HG03060 (cell line): ENCODE results near the gene BPIFB2.
"Not testable (repeated sequence)": the region's sequence is repeated elsewhere in the genome, so short reads cannot be mapped to it uniquely, and the experiment has no call there.

Source experiments
- ATAC-seq: cut with Tn5 transposase; IDR thresholded peaks from one replicate; pipeline ENCODE4 v1.9.1; 2021; ENCODE audit warnings: low read depth, moderate number of reproducible peaks; ENCODE audit not compliant: unreplicated experiment

Gene BPIFB2

DNA sequence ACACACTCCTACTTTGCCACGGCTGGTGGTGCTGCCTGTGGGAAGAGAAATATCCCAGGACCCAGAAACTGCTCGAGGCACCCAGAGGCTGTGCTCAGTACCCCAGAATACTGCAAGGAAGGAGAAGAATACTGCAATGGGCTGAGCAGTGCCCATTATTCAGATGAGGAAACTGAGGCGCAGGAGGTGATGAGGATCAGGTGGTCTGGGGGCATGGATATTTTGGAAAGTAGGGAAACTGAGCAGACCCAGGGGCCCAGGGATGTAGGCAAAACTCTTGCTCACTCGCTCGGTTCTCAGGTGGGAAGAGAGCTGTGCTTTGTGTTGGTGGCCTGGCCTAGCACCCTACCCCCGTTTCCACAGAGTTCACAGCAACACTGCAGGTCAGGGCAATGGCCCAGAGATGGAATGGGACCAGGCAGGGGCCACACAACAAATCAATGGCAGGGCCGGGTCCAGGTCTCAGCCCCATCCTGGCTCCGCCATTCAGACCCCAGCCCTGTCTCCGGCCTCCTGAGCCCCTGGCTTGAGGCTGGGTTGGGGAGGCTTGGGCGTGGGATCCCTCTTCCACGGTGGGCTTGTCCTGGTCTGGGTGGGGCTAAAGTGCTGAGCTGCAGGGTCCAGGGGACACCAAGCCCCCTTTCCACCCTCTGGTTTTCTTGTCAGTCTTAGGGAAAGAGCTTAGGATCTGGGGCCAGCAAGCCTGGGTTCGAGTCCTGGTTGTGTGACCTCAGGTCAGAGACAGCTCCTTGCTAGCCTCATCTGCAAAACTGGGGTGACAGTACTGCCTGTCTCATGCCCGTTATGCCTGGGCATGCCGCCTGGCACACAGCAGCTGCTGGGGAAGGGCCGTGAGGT, 37.2 kb upstream of the BPIFB2 start:
- no peak for ATAC-seq

DNA sequence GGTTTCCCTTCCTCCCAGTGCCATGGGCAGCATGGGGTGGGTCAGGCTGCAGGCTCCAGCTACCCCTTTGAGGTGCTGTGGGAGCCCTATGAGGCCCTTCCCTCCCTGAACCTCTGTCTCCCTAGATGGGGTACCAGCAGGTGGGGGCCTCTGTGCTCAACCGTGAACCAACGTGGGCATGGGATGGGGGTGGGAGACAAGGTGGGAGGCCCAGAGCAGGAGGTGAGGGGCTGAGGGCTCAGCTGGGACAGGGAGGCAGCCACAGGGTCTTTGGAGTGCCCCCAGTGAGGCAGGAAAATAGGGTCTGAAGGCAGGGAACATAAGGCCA, 36.6 kb upstream of the BPIFB2 start:
- ATAC-seq, result no peak

DNA sequence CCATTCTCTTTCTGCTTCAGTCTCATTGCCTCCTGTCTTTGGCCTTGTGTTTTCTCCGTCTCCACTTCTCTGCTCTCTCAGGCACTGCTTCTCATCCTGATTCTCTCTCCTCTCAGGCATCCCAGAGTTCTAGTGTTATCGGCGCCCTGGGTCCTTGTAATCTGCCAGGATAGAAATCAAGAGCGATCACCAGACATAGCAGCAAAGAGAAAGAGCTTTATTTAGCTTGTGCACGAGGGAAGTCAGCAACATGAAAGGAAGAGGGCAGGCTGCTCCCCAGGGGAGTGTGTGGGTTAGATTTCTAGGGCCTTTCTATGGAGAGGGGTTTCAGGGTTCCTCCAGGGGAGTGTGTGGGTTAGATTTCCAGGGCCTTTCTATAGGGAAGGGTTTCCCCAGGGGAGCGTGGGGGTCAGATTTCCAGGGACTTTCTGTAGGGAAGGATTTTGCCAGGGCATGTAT, 35.8 kb upstream of the BPIFB2 start:
- ATAC-seq, result no peak

DNA sequence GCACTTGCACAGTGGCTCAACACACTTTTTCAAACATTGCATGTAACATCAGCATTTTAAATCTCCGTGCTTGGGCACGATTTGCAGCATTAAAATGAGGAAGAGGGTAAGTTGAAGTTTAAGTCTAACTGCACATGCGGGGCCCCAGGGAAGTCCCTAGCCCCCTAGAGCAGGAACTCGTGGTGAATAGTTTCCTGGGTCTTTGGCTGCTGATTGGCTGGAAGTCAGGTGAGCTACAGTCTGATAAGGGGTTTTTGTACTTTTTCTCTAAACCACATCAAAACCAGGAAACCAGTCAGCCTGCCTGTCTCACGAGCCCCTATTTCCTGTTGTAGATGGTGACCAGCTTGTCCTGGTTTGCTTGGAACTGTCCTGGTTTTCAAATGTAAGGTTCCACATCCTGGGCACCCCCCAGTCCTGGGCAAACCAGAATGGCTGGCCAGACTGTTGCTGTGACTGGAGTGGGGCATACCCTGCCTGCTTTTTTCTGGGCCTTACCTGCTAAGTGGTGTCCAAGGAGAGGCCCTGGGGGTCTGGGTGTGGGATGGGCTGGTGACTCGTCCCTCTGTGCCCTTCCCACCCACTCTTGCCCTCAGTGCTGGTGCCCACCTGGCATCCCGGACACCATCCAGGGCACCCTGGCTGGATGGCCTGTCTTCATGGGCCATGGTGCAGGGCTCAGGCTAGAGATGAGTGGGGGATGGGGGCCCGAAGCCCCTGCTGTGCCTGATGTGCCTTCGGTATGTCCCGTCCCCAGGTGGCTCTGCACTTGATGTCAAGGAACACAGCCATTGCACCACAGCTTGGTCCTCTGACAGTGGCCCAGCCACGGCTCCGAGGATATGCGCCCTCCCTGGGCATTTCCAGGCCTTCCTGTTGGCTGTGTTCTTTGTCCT, 35.1 kb upstream of the BPIFB2 start:
- peak; percentile 58 for ATAC-seq

DNA sequence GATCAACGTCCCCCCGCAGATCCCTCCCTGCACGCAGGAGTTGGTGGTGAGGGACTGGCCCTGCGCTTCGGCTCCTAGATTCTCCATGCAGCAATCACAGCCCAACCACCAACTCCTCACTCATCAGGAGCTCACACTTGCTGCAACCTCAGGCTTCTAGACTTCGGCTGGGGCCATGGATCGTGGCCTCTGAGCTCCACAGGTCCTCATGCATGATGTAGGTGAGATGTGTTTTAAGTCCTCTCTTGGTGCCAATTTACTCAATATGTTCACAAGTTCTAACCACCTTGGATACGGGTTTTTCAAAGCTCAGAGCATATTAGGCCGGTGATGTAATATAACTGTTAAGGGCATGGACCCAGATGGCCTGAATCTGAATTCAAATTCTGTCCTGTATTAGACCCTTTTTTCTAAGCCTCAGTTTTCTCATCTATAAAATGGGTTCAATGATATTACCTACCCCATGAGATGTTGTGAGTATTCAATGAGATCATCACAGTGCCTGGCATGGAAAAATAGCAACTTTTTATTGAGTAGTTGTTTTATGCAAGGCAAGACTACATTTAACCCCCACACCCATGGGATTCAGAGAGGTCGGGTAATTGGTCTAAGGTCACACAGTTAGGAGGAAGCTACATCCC, 34.3 kb upstream of the BPIFB2 start:
- ATAC-seq, result no peak

DNA sequence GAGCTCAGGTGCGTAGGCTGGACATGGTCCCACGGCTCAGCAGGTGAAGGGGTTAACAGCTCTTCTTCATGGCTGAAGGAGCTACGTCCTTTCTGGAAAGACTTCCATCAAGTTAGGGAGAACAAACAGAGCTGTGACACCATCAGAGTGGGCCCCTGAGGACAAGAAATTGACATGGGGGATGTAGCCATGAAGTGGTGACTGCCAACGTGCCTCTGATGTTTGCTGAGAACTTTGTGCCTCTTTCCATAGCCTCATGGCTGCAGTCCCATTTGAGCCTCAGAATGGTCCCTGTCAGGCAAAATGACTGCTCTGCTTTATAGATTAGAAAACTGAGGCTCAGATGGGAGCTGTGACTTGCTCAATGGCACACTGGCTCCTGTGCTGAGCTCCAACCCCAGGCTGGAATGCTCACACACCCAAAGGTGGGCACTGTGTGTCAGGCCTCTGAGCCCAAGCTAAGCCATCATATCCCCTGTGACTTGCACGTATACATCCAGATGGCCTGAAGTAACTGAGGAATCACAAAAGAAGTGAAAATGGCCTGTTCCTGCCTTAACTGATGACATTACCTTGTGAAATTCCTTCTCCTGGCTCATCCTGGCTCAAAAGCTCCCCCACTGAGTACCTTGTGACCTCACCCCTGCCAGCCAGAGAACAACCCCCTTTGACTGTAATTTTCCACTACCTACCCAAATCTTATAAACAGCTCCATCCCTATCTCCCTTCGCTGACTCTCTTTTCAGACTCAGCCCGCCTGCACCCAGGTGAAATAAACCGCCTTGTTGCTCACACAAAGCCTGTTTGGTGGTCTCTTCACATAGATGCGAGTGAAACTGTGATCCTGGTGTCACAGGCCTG, 33.1 kb upstream of the BPIFB2 start:
- ATAC-seq, result not testable (repeated sequence)

DNA sequence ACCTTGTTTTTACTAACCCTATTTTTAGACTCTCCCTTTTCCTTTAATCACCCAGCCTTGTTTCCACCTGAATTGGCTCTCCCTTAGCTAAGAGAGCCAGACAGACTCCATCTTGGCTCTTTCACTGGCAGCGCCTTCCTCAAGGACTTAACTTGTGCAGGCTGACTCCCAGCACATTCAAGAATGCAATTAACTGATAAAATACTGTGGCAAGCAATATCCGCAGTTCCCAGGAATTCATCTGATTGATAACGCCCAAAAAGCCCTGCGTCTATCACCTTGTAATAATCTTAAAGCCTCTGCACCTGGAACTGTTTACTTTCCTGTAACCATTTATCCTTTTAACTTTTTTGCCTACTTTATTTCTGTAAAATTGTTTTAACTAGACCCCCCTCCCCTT, 32.4 kb upstream of the BPIFB2 start:
- ATAC-seq, result not testable (repeated sequence)

DNA sequence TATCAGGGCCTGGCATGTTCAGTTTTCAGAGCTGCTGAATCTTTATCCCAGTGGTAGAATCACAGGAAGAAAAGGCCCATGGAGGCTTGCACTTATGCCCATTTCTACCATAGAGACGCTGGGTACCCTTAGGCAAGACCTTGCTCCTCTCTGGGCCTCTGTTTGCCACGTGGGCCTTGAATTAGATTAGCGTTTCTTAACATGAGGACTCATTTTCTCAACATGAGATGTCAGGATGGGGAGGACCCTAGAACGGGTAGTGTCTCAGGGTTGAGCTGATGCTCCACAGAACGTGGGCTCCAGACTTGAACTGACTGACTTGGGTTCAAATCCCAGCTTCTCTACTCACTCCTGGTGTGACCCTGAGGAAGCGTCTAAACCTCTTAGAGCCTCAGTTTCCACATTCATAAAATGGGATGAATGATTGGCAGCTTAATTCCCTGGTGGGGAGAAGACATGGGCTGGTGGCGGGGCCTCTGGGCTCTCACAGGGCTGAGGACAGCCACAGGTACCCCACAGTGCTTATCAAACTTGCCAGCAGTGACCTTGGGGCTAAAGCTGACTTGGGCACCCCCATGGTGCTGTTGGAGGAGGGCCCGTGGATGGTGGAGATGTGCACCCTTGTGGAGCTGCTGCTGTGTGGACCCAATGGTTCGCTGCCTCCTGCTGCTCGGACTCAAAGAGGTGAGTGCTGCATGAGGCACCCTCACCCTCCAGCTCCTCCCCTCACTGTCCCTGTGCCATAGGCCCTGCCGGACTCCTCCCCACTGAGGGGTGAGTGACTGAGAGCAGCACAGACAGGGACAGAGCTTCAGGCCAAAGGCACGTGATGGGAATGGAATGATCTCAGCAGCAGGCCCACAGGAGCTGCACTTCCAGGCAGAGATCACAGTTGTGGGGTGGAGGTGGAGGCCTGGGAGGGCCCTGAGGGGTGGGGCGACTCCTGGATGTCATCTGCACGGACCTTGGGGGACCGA, 31.5 kb upstream of the BPIFB2 start:
- no peak for ATAC-seq

DNA sequence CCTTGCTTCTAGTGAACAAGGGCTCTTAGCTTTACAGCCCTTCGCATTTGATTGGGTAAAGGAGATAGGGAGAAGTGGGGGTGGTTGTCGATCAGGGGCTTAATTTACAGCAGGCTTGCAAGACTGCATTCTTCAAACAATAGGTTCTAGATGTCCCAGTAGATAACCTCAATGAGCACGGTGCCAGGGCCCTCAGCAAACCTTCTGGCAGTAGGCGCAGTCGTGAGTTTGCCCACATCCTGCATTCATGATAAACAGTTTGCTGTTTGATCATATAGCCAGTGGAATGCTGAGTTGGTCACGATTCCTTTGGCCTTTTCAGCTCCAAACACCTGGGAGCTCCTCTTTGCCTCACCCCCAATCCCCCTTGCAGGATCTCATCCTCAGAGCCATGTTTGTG, 30.8 kb upstream of the BPIFB2 start:
- no peak for ATAC-seq

DNA sequence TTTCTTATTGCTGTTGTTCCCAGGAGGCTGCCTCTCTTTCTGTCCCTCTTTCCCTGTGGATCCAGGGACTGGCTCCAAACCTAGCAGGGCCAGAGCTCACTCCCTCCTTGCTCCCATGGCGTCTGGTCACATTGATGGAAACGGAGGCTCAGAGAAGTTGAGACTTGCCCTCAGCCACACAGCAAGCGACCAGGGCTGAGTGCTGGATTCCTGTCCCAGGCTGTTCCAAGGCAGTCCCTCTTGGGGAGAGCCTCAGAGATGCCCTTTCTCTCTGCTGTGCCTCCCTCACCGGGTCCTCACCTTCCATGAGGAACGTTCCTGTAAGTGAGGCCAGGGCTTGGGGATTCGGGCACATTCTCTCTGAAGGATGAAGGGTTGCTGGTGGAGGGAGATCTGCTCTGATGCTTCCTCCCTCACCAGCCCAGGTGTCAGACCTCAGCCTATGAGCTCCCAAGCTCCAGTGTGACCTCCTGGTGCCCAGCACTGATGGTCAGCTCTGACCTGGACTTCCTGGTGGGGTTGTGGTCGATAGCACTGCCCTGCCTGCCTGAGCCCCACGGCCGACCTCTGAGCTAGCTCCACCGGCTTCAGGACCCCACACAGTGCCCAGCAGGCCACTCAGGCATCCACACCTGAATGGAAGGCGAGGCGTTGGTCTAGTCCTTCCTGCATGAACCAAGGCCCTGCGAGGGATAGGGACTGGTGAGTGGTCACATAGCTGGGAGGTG, 30.1 kb upstream of the BPIFB2 start:
- no peak for ATAC-seq

DNA sequence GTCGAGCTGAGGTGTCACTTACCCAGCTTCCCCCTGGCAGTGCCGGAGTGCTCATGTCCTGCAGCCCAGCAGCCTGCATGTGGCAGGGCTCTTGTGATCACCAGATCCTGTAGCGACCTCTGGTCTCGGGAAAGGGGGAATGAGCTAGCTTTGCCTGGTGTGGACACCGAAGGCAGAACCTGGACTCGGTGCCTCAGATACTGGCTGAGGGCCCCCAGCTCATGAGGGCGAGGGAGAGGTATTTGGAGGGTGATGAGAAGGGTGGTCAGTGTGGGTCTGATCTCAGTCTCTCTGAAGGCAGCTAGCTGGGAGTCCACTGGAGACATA, 29.5 kb upstream of the BPIFB2 start:
- ATAC-seq, result no peak

DNA sequence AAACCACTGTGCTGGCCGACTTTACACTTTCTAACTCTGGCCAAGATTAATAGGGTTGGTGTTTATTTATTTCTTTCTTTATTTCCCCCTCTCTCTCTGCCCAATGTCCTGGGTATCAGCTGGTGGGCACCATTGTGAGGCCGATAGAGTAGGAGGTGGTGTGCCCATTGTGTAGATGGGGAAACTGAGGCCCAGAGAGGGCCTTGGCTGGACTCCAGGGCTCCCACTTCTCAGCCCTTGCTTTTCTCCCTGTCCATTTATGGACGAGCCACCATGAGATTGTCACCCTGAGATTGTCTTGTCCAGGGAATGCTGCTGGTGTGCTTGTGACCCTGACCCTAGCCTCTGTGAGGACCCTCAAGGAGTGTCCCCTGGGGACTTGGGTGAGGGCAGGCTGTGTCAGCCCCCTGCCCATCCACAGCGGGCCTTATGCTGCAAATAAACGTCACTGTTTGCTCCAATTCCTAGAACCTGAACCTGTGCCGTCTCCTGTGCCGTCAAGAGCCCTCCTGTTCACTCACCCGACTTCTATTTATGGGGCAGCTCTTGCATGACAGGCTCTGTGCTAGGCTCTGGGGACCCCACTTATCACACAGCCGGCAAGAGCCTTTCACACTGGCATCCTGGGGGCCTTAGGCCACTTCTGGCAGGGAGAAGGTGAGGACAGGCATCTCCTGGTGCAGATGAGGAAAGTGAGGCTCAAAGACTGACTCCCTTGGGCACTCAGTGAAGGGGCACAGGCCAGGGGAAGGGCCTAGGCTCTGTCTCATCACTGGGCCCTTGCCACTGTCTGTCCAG, 28.1 kb upstream of the BPIFB2 start:
- ATAC-seq, result no peak

DNA sequence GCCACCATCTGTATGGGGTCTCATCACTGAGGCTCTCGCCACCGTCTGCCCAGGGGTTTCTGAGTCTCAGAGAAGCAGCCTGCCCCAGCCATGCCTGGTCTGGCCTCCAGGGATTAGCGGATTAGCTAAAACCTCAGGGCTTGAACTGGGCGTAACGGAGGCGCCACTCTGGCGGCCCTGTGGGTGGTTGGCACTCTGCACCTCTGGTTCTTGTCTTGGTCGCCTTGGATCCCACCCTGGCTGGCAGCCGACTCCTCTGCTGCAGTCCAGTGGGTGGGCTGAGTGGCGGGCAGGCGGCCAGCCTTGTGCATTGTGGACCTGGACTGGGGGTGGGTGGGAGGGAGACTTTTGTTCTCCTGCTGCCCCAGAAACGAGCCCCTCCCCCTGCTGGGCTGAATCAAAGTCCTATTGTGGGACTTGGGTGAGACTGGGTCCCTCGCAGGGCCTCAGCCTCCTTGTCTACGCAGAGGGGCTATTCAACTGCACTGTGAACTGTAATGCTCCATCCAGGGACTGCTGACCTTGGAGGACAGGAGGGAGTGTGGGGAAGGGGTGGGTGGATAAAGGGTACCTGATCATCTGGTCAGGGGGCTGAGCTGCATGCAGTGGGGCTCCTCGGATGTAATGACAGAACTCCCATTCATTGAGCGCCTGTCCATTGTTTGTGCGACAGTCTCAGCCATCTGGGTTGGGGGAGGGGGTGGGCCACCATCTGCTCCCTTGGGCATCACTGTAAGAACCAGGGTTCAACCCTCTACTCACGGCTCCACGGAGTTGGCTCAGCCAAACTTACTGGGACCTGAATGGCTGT, 27.2 kb upstream of the BPIFB2 start:
- ATAC-seq, result no peak

DNA sequence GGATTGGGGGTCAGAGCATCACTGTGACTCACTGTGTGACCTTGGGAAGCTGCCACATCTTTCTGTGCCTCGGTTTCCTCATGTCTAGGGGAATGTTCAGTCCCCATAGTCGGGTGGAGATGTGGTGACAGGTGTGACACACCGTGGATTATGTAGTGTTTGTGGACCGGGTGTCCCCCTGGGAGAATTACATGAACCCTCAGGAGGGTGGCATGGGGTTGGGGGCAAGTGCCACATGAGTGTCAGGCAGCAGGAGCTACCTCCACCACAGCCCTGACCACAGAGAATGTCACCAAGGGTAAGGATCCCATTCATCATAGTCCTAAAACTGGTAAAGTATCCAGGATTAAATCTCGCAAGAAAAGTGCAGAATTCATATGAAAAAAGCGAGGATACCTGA, 26.5 kb upstream of the BPIFB2 start:
- no peak for ATAC-seq

DNA sequence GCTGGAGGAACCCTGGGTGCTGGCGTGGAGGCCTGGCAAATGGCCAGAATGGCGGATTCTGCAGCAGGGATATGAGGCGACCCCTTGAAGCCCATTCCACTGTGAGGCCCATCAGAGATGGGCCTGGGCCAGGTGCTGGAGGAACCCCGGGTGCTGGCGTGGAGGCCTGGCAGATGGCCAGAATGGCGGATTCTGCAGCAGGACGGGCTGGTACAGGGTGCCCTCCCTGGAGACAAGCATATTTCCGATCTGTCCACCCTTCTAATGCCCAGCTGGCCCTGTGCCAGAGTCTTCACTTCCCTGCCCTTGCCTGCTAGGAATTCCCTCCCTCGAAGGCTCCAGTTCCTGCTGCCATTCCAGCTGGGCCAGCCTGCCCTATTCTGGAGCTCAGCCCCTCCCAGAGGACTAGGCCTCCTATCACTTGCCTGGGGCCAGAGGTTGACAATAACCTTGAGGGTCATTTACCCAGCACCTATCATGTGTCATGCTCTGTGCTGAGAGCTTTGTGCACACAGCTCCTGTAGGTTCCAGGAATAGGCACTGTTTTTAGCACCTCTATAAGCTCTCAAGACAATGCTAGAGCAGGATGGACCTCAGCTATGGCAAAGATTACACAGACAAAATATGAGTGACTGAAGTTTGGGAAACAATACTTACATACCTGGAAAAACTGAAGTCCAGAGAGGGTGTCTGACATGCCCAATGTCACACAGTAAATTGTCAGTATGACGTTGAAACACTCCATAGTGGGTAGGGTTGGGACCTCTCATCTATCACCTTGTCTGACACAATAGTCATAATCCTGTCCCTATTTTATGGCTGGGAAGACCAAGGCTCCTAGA, 24.7 kb upstream of the BPIFB2 start:
- ATAC-seq, result no peak

DNA sequence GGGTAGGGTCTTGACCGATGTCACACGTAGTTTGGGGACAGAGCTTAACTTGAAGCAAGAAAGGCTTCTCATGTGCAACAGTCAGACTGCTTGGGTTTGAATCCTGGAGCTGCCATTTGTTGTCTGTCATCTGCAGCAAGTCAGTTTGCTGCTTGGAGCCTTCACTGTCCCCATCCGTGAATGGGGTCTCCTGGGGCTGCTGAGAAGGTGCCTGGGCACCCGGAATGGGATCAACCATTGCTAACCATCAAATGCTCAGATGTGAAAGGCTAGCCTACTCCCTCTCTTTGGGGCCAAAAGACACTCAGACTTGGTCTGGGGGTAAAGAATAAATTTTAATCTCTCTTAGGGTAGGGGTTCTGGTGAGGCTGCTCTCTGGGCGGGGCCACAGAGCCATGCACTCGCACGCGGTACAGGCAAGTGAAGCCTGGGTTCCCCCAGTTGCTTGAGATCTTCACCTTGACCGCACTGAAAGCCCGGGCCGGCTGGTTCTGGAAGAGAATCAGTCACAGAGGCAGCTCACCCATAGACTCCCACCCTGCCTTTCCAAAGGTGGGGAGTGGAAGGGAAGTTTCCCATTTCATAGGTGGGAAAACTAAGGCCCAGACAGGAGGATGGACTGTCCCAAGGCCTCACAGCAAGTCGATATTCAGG, 23.9 kb upstream of the BPIFB2 start:
- ATAC-seq, result no peak
